ENCODE measurements around the gene P2RX7. TPM values are rescaled to one million over a fixed set of nuclear protein-coding genes. Genes with fewer than 3 reads are reported as not detected.

P2RX7 gene
- total RNA-seq, 1 donor: 4.0 TPM

DNA sequence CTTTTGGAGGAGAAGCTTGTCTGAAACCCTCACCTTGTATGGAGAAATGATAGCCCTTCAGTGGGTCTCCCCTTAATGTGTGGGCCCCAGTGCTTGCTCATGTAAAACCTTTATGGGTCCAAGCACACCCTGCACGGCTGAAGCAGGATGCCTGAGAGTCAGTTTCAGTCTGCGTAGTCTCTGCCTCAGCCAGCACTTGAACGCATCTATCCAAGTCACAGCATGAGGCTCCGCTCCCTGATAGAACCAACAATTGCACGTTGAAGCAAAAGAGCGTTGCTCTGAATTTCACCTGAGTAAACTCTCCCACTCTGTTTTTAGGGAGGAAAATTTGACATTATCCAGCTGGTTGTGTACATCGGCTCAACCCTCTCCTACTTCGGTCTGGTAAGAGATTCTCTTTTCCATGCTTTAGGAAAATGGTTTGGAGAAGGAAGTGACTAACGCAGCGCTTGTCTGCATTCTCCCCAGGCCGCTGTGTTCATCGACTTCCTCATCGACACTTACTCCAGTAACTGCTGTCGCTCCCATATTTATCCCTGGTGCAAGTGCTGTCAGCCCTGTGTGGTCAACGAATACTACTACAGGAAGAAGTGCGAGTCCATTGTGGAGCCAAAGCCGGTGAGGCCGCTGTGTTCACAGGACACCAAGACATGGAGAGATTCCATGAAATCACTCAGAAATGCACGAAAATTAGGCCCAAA is 44.3 kb downstream of the P2RX7 start:
- H2AFZ ChIP-seq (ENCODE audit: low read length): no peak overlapping the region
- H4K20me1 ChIP-seq (ENCODE audit: insufficient read depth, low read length): no peaks in the 10 kb centered on the region
- DNase-seq (ENCODE audit: insufficient read length, low spot score, missing footprints): no peak
- H3K27ac ChIP-seq (ENCODE audit: low read depth, low read length): no peak overlapping the region
- no peak overlapping the region for H3K4me3 ChIP-seq (ENCODE audit: insufficient read depth, low read length)
- no peaks in the 10 kb centered on the region for H3K36me3 ChIP-seq (ENCODE audit: insufficient read depth, low read length)
- no peak overlapping the region for H3K4me2 ChIP-seq (ENCODE audit: insufficient read depth, low read length)
- H3K79me2 ChIP-seq (ENCODE audit: insufficient read depth, low read length): no peaks in the 10 kb centered on the region
- TF ChIP-seq, protein P1, sequence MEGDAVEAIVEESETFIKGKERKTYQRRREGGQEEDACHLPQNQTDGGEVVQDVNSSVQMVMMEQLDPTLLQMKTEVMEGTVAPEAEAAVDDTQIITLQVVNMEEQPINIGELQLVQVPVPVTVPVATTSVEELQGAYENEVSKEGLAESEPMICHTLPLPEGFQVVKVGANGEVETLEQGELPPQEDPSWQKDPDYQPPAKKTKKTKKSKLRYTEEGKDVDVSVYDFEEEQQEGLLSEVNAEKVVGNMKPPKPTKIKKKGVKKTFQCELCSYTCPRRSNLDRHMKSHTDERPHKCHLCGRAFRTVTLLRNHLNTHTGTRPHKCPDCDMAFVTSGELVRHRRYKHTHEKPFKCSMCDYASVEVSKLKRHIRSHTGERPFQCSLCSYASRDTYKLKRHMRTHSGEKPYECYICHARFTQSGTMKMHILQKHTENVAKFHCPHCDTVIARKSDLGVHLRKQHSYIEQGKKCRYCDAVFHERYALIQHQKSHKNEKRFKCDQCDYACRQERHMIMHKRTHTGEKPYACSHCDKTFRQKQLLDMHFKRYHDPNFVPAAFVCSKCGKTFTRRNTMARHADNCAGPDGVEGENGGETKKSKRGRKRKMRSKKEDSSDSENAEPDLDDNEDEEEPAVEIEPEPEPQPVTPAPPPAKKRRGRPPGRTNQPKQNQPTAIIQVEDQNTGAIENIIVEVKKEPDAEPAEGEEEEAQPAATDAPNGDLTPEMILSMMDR (IDR thresholded peaks at IDR 0.05; ENCODE audit: extremely low read depth, low read depth, low read length): no peak
- H3K9me3 ChIP-seq (ENCODE audit: low read depth, low read length): no peaks in the 10 kb centered on the region
- no peaks in the 10 kb centered on the region for H3K4me1 ChIP-seq (ENCODE audit: insufficient read depth, low read length)
- no peaks in the 10 kb centered on the region for H3K27me3 ChIP-seq (ENCODE audit: insufficient read depth, low read length)

DNA sequence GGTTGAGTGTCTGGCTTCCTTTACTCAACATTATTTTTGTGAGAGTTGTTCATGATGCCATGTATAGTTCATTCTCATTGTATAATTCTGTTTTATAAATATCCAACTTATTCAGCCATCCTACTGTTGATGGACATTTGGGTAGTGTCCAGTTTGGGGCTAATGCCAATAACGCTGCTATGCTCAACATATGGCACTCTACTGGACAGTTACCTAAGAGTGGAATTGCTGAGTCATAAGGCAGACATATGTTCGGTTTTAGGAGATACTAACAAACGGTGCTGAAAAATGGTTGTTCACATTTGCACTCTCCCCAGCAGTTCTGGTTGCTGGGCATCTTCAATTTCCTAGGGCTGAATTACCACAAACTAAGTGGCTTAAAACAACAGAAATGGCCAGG is 48.5 kb downstream of the P2RX7 start:
- no peak overlapping the region for H2AFZ ChIP-seq (ENCODE audit: low read length)
- no peaks in the 10 kb centered on the region for H3K9me3 ChIP-seq (ENCODE audit: low read depth, low read length)
- H3K4me1 ChIP-seq (ENCODE audit: insufficient read depth, low read length): no peaks in the 10 kb centered on the region
- H3K36me3 ChIP-seq (ENCODE audit: insufficient read depth, low read length): no peaks in the 10 kb centered on the region
- TF ChIP-seq, protein P1 (IDR thresholded peaks at IDR 0.05; ENCODE audit: extremely low read depth, low read depth, low read length): no peak
- no peak overlapping the region for H3K27ac ChIP-seq (ENCODE audit: low read depth, low read length)
- DNase-seq (ENCODE audit: insufficient read length, low spot score, missing footprints): peak; percentile 39
- H4K20me1 ChIP-seq (ENCODE audit: insufficient read depth, low read length): no peaks in the 10 kb centered on the region
- no peaks in the 10 kb centered on the region for H3K27me3 ChIP-seq (ENCODE audit: insufficient read depth, low read length)
- H3K4me2 ChIP-seq (ENCODE audit: insufficient read depth, low read length): no peak overlapping the region
- H3K4me3 ChIP-seq (ENCODE audit: insufficient read depth, low read length): no peak overlapping the region
- no peaks in the 10 kb centered on the region for H3K79me2 ChIP-seq (ENCODE audit: insufficient read depth, low read length)

GRCh38 chr12:121182222-121182893 is 49.7 kb downstream of the P2RX7 start:
- H3K79me2 ChIP-seq (ENCODE audit: insufficient read depth, low read length): no peaks in the 10 kb centered on the region
- H3K4me3 ChIP-seq (ENCODE audit: insufficient read depth, low read length): no peak overlapping the region
- DNase-seq (ENCODE audit: insufficient read length, low spot score, missing footprints): no peak
- no peak overlapping the region for H3K27ac ChIP-seq (ENCODE audit: low read depth, low read length)
- no peaks in the 10 kb centered on the region for H3K36me3 ChIP-seq (ENCODE audit: insufficient read depth, low read length)
- H2AFZ ChIP-seq (ENCODE audit: low read length): no peak overlapping the region
- H3K4me2 ChIP-seq (ENCODE audit: insufficient read depth, low read length): no peak overlapping the region
- no peaks in the 10 kb centered on the region for H4K20me1 ChIP-seq (ENCODE audit: insufficient read depth, low read length)
- H3K9me3 ChIP-seq (ENCODE audit: low read depth, low read length): no peaks in the 10 kb centered on the region
- H3K27me3 ChIP-seq (ENCODE audit: insufficient read depth, low read length): no peaks in the 10 kb centered on the region
- TF ChIP-seq, protein P1 (IDR thresholded peaks at IDR 0.05; ENCODE audit: extremely low read depth, low read depth, low read length): no peak
- no peaks in the 10 kb centered on the region for H3K4me1 ChIP-seq (ENCODE audit: insufficient read depth, low read length)

DNA sequence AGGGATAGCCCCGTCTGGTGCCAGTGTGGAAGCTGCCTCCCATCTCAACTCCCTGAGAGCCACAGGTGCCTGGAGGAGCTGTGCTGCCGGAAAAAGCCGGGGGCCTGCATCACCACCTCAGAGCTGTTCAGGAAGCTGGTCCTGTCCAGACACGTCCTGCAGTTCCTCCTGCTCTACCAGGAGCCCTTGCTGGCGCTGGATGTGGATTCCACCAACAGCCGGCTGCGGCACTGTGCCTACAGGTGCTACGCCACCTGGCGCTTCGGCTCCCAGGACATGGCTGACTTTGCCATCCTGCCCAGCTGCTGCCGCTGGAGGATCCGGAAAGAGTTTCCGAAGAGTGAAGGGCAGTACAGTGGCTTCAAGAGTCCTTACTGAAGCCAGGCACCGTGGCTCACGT is 51.7 kb downstream of the P2RX7 start:
- no peak overlapping the region for H3K4me2 ChIP-seq (ENCODE audit: insufficient read depth, low read length)
- H3K4me3 ChIP-seq (ENCODE audit: insufficient read depth, low read length): no peak overlapping the region
- no peaks in the 10 kb centered on the region for H3K36me3 ChIP-seq (ENCODE audit: insufficient read depth, low read length)
- H3K4me1 ChIP-seq (ENCODE audit: insufficient read depth, low read length): peaks cover 6% of the 10 kb centered on the region
- no peak overlapping the region for H2AFZ ChIP-seq (ENCODE audit: low read length)
- no peak overlapping the region for H3K27ac ChIP-seq (ENCODE audit: low read depth, low read length)
- no peaks in the 10 kb centered on the region for H4K20me1 ChIP-seq (ENCODE audit: insufficient read depth, low read length)
- TF ChIP-seq, protein P1 (IDR thresholded peaks at IDR 0.05; ENCODE audit: extremely low read depth, low read depth, low read length): no peak
- H3K9me3 ChIP-seq (ENCODE audit: low read depth, low read length): no peaks in the 10 kb centered on the region
- DNase-seq (ENCODE audit: insufficient read length, low spot score, missing footprints): peak; percentile 32
- H3K79me2 ChIP-seq (ENCODE audit: insufficient read depth, low read length): no peaks in the 10 kb centered on the region
- H3K27me3 ChIP-seq (ENCODE audit: insufficient read depth, low read length): no peaks in the 10 kb centered on the region
